K562 (cell line): Measurements from ENCODE around the gene BRF1. TPM values are rescaled to one million over a fixed set of nuclear protein-coding genes. Genes with fewer than 3 reads are reported as not detected.

Source experiments
- ATAC-seq: fragments of 200-7000 bp; cut with Tn5 transposase; 3 replicates; pipeline ENCODE4 v1.9.1; 2020; ENCODE audit warnings: moderate library complexity
- BruUV-seq: library from RNA; stranded (reverse); fragments of 400-500 nt; replicated peaks from 2 replicates; lab custom pipeline; 2021; lab: Mats Ljungman, UMichigan
- CTCF ChIA-PET: fragments of 300-600 bp; formaldehyde crosslinking; extraction: SDS; loops from one replicate; lab custom pipeline; 2021; ENCODE audit warnings: low intra/inter-chr PET ratio; lab: Yijun Ruan, JAX
- POLR2A ChIA-PET: fragments of 300-600, 350-650 bp; sonication (Branson Sonifier 250); formaldehyde crosslinking; extraction: SDS; loops from one replicate; lab custom pipeline; 2021; ENCODE audit warnings: antibody characterized with exemption, inconsistent platforms; lab: Yijun Ruan, JAX
- DNase-seq, 4 experiments: peaks; one replicate each; pipeline versions ENCODE4 v3.0.0 to v3.0.0-alpha.2; 2011 to 2018; ENCODE audit warnings: low spot score in 3 of 4, mixed read lengths in 3 of 4; ENCODE audit errors: extremely low read depth in 1 of 4
- FAIRE-seq: peaks from 2 replicates; lab custom pipeline; 2011; peaks lifted over from hg19 to GRCh38; lab: Jason Lieb, UNC
- H2AFZ ChIP-seq: 2 replicates; pipeline ENCODE4 v1.6.0; 2011; ENCODE audit warnings: low read depth, low read length, control low read depth, inconsistent platforms
- H3K27ac ChIP-seq: fragments of 200-600 bp; 3 replicates; pipeline ENCODE4 v1.8.0; 2011; ENCODE audit warnings: low read depth, mild to moderate bottlenecking, control low read depth, inconsistent platforms, low read length, moderate library complexity, mixed read lengths; ENCODE audit errors: extremely low read depth
- H3K27me3 ChIP-seq, 2 experiments: fragments of 300-600 bp in 1 of 2; 2 replicates in 1 of 2; 3 replicates in 1 of 2; pipeline versions ENCODE4 v1.6.0 to v1.8.0; 2011; ENCODE audit warnings: inconsistent platforms in 2 of 2, low read length in 2 of 2, mild to moderate bottlenecking in 1 of 2, mixed read lengths in 1 of 2, moderate library complexity in 1 of 2; ENCODE audit not compliant: control insufficient read depth in 2 of 2, insufficient read depth in 2 of 2
- H3K36me3 ChIP-seq: fragments of 300-600 bp; 3 replicates; pipeline ENCODE4 v1.8.0; 2011; ENCODE audit warnings: mild to moderate bottlenecking, low read length, inconsistent platforms; ENCODE audit not compliant: control insufficient read depth, insufficient read depth
- H3K4me1 ChIP-seq, 2 experiments: fragments of 200-600 bp in 1 of 2; replicated peaks in 1 of 2; 2 replicates in 1 of 2; 3 replicates in 1 of 2; pipeline versions ENCODE4 v1.5.1 to v1.8.0; 2011; ENCODE audit warnings: inconsistent platforms in 2 of 2, low read length in 2 of 2, mild to moderate bottlenecking in 1 of 2, mixed read lengths in 1 of 2, moderate library complexity in 1 of 2; ENCODE audit not compliant: control insufficient read depth in 2 of 2, insufficient read depth in 2 of 2
- H3K4me2 ChIP-seq: 2 replicates; pipeline ENCODE4 v1.6.1; 2011; ENCODE audit warnings: low read length, control low read depth, inconsistent platforms, mixed read lengths; ENCODE audit not compliant: insufficient read depth
- H3K4me3 ChIP-seq: fragments of 200-600 bp; sonication (generic), shearing (Covaris generic); 2 replicates; pipeline ENCODE4 v1.5.1; 2016; ENCODE audit warnings: control low read depth, inconsistent platforms
- H3K79me2 ChIP-seq: fragments of 200-600 bp; 3 replicates; pipeline ENCODE4 v1.8.0; 2011; ENCODE audit warnings: low read length, inconsistent platforms; ENCODE audit not compliant: control insufficient read depth, insufficient read depth
- H3K9ac ChIP-seq, 2 experiments: 2 replicates each; pipeline versions ENCODE4 v1.6.0 to v1.6.1; 2011; ENCODE audit warnings: low read depth in 2 of 2, low read length in 2 of 2, control low read depth in 1 of 2, inconsistent platforms in 1 of 2, mild to moderate bottlenecking in 1 of 2, mixed read lengths in 1 of 2; ENCODE audit not compliant: insufficient read depth in 1 of 2
- H3K9me1 ChIP-seq: one replicate; pipeline ENCODE4 v1.6.0; 2011; ENCODE audit warnings: inconsistent platforms, mild to moderate bottlenecking, low read length, moderate library complexity; ENCODE audit not compliant: control insufficient read depth, insufficient read depth
- H3K9me3 ChIP-seq: replicated peaks from 2 replicates; pipeline ENCODE4 v1.5.1; 2011; ENCODE audit warnings: low read depth, low read length, inconsistent platforms; ENCODE audit not compliant: control insufficient read depth, insufficient read depth
- H4K20me1 ChIP-seq: replicated peaks from 2 replicates; pipeline ENCODE4 v1.6.1; 2011; ENCODE audit warnings: low read length, inconsistent platforms, mixed read lengths; ENCODE audit not compliant: control insufficient read depth, insufficient read depth
- ID3 ChIP-seq, 2 experiments: fragments of 250-450 bp in 1 of 2; fragments of 450-650 bp in 1 of 2; sonication (Bioruptor Pico) in 1 of 2; IDR thresholded peaks; 2 replicates each; pipeline versions ENCODE4 v1.6.1 to v1.8.0; 2016 to 2021; ENCODE audit warnings: mild to moderate bottlenecking in 2 of 2, moderate library complexity in 2 of 2, missing compliant biosample characterization in 1 of 2, missing genetic modification characterization in 1 of 2
- IRF1 ChIP-seq: sonication (generic); formaldehyde crosslinking; IDR thresholded peaks from 2 replicates; pipeline ENCODE4 v1.8.0; 2022; ENCODE audit warnings: missing genetic modification reagents, mild to moderate bottlenecking, borderline replicate concordance
- MAFK ChIP-seq: IDR thresholded peaks from 2 replicates; pipeline ENCODE4 v1.6.1; 2011; ENCODE audit warnings: low read length, improper control_type of control experiment
- MAX ChIP-seq: sonication (generic); formaldehyde crosslinking; IDR thresholded peaks from 2 replicates; pipeline ENCODE4 v1.9.0; 2022; ENCODE audit warnings: mild to moderate bottlenecking, missing genetic modification reagents
- NFRKB ChIP-seq: fragments of 450-650 bp; IDR thresholded peaks from 2 replicates; pipeline ENCODE4 v1.6.1; 2016; ENCODE audit warnings: low read depth
- SIRT6 ChIP-seq: IDR thresholded peaks from one replicate; pipeline ENCODE4 v1.6.1; 2012; ENCODE audit warnings: low read depth, mild to moderate bottlenecking, control low read depth, inconsistent platforms, low read length, moderate library complexity
- TEAD1 ChIP-seq, 2 experiments: fragments of 450-650 bp in 1 of 2; sonication (generic) in 1 of 2; formaldehyde crosslinking; IDR thresholded peaks; 2 replicates each; pipeline versions ENCODE4 v1.4.0 to v1.8.0; 2020 to 2022; ENCODE audit warnings: mild to moderate bottlenecking in 2 of 2, missing genetic modification reagents in 1 of 2
- ZNF124 ChIP-seq: sonication (generic); formaldehyde crosslinking; IDR thresholded peaks from 2 replicates; pipeline ENCODE4 v1.8.1; 2022; ENCODE audit warnings: missing genetic modification reagents
- ZNF311 ChIP-seq: fragments of 250-450 bp; sonication (Bioruptor Pico); IDR thresholded peaks from 2 replicates; pipeline ENCODE4 v1.4.0; 2020; ENCODE audit warnings: mild to moderate bottlenecking, moderate library complexity
- ZNF324 ChIP-seq: fragments of 250-450 bp; sonication (Bioruptor Pico); IDR thresholded peaks from 2 replicates; pipeline ENCODE4 v1.4.0; 2020; ENCODE audit warnings: mild to moderate bottlenecking
- ZNF449 ChIP-seq: fragments of 250-450 bp; sonication (Bioruptor Pico); IDR thresholded peaks from 2 replicates; pipeline ENCODE4 v1.8.0; 2022; ENCODE audit warnings: moderate library complexity, mild to moderate bottlenecking, inconsistent platforms
- ZNF551 ChIP-seq: fragments of 250-450 bp; sonication (Bioruptor Pico); IDR thresholded peaks from 2 replicates; pipeline ENCODE4 v1.5.0; 2021; ENCODE audit warnings: mild to moderate bottlenecking, moderate library complexity
- ZNF785 ChIP-seq: fragments of 250-450 bp; sonication (Bioruptor Pico); IDR thresholded peaks from 2 replicates; pipeline ENCODE4 v1.4.0; 2020; ENCODE audit warnings: mild to moderate bottlenecking
- WGBS: fragments of 100-300 bp; shearing (Covaris generic); methylation state at CpG from one replicate; pipeline ENCODE4 v1.1.6; 2016; ENCODE audit warnings: low coverage, mixed read lengths; ENCODE audit not compliant: insufficient coverage; ENCODE audit errors: missing lambda C conversion rate; 5-methylcytosine and 5-hydroxymethylcytosine counted together
- in situ Hi-C: fragments of 300-500 bp; cut with MboI; formaldehyde crosslinking; loops from 4 replicates; pipeline ENCODE4 v1.15.0; 2018; ENCODE audit warnings: inconsistent platforms, mixed read lengths
- intact Hi-C: fragments of 100-400 bp; cut with micrococcal nuclease; formaldehyde crosslinking; loops from 2 replicates; pipeline ENCODE4 v1.14.2; 2022
- polyA plus RNA-seq, 8 experiments: library from polyadenylated mRNA; depleted of rRNA in 4 of 8; stranded (reverse) in 5 of 8; unstranded in 3 of 8; fragments of >200 nt; fragmentation: Nextera tagmentation in 2 of 8; fragmentation: Illumina TruSeq in 1 of 8; extraction: Ambion mirVana in 2 of 8; extraction: Trizol in 1 of 8; gene quantifications; 2 replicates each; pipeline versions ENCODE4 v1.2.1 to v1.2.3, GENCODE V29; 2011 to 2014; ENCODE audit warnings: inconsistent platforms in 1 of 8, missing spikeins in 1 of 8
- total RNA-seq, 7 experiments: library from RNA; depleted of rRNA in 6 of 7; stranded (reverse); fragments of >200 nt in 6 of 7; fragmentation: Illumina TruSeq in 2 of 7; extraction: Trizol in 2 of 7; gene quantifications; 2 replicates each; pipeline versions ENCODE4 v1.2.1 to v1.2.3, GENCODE V29; 2011 to 2021; ENCODE audit warnings: low replicate concordance in 1 of 7

The BRF1 gene
- total and polyA plus RNA-seq, 9 of the 15 experiments (the other 6 are each of a cell fraction or from before 2014, with no cell fraction given) = 0.14 to 24.6 (median 8.2) TPM

- CTCF ChIA-PET = no interaction called here
- intact Hi-C loops (no loop called here), in situ Hi-C loops (loop anchor here (5.0 kb wide), 1 partner anchor 133 kb away; no protein-coding TSS in a partner anchor)
- Histone ChIP-seq H3K27me3 (no peaks in the 10 kb centered on the region), H3K9ac (no peak overlapping the region), H3K36me3 (peaks cover 5% of the 10 kb centered on the region; the same call in 1 of the 3 replicates), H3K79me2 (no peaks in the 10 kb centered on the region), H2AFZ (no peak overlapping the region), H3K4me1 (peaks cover 0 to 41% of the 10 kb centered on the region in 2 experiments; a peak in 2 of 5 replicates), H3K4me3 (no peak overlapping the region), H3K9me1 (no peaks in the 10 kb centered on the region), H3K9me3 (no peaks in the 10 kb centered on the region), H4K20me1 (no peaks in the 10 kb centered on the region; the same call in 1 of the 2 replicates), H3K4me2 (no peak overlapping the region), H3K27ac (no peak overlapping the region)
- TF ChIP-seq ZNF785 (no peak), NFRKB (no peak), ID3 (CRISPR knock-in tag; IDR thresholded peaks at IDR 0.05) (no peak), ID3 (tag; IDR thresholded peaks at IDR 0.05) (no peak), SIRT6 (no peak), ZNF311 (CRISPR knock-in tag) (no peak)
- no TSS peak for BruUV-seq
- POLR2A ChIA-PET = interaction anchor here (0.6 kb wide), 1 partner anchor 334 kb away, joined by 3 read pairs; no protein-coding TSS in a partner anchor
- no peak for ATAC-seq
- FAIRE-seq = no peak
- no peak for DNase-seq
- WGBS = 100% methylated on average over 1 of the region's 16 CpGs
Observed at GRCh38 chr14:105209646-105210045, 91.2 kb downstream of the BRF1 start.

- Histone ChIP-seq H3K27me3 (no peaks in the 10 kb centered on the region), H3K4me2 (no peak overlapping the region), H3K79me2 (no peaks in the 10 kb centered on the region), H3K4me1 (peaks cover 0 to 43% of the 10 kb centered on the region in 2 experiments; a peak in 2 of 5 replicates), H4K20me1 (peaks cover 3% of the 10 kb centered on the region; the same call in 1 of the 2 replicates), H3K4me3 (no peak overlapping the region), H2AFZ (no peak overlapping the region), H3K9ac (no peak overlapping the region; a peak in 1 of 4 replicates), H3K36me3 (peaks cover 5% of the 10 kb centered on the region; the same call in 1 of the 3 replicates), H3K9me3 (no peaks in the 10 kb centered on the region), H3K9me1 (no peaks in the 10 kb centered on the region), H3K27ac (no peak overlapping the region)
- ChIA-PET CTCF (no interaction called here), POLR2A (no interaction called here)
- in situ Hi-C loops = no loop called here
- no TSS peak for BruUV-seq
- 89% methylated on average over 5 of the region's 8 CpGs for WGBS
- ATAC-seq (no peak), FAIRE-seq (no peak), DNase-seq (no peak)
- intact Hi-C loops = no loop called here
- no peak for TF ChIP-seq MAX (CRISPR knock-in tag)
- TF ChIP-seq TEAD1 (CRISPR knock-in tag; IDR thresholded peaks at IDR 0.05) = no peak
- TF ChIP-seq IRF1 = no peak
- TF ChIP-seq ZNF449 (CRISPR knock-in tag) = no peak
- TF ChIP-seq ZNF551 = no peak
- TF ChIP-seq ZNF324 (CRISPR knock-in tag) = no peak
- no peak for TF ChIP-seq ZNF124 (CRISPR knock-in tag)
- no peak for TF ChIP-seq MAFK
Observed at GRCh38 chr14:105209091-105209490, 91.7 kb downstream of the BRF1 start.
